ENCODE measurements around the gene FAR2. TPM values are rescaled to one million over a fixed set of nuclear protein-coding genes. Genes with fewer than 3 reads are reported as not detected.

The FAR2 gene
- total and polyA plus RNA-seq, 2 donors (not counting 1 experiment from before 2014, with no cell fraction given): 9.2 to 10.2 TPM

DNA sequence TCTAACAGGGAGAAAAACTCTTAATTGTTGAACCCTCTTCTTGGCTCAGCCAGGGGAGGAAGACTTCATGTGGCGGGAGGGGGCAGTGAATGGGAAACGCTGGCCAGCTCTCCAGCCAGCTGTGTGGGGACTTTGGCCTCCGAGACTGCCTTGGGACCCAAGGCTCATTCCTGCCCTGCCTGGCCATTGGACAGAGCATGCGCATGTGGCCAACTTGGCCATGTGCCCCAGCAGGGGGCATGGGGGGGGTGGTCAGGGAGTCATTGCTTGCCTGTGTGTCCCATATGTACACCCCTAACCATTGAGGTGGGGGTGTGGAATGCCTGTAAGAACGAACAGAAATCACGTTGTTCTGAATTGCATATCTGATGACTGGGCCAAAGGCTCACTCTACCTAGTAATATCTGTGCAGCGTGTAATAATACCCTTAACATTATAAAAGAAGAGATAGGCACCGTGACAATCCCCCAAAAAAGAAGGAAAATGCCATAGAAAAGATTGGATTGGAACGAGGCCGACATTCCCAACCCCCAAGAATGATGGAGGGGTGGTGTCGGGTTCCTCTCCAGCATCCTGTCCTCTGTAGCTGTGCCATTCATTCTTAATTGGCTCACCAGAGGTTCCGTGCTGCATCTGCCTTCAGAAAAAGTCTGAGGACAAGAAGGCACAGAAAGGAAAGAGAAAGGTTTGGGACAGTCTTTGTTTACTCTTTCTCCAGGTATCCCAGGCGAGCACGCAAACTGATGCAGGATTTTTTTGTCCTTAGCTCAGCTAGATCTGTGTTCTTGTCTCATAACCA, 3.5 kb upstream of the FAR2 start:
- Histone ChIP-seq H3K27ac (ENCODE audit: insufficient read depth, low read length) (no peak overlapping the region), H4K20me1 (ENCODE audit: control insufficient read depth, extremely low read depth, insufficient read depth, low read length) (no peaks in the 10 kb centered on the region), H3K4me2 (ENCODE audit: extremely low read depth, insufficient read depth, low read length) (no peak overlapping the region), H2AFZ (ENCODE audit: low read length) (no peak overlapping the region), H3K27me3 (ENCODE audit: control insufficient read depth, insufficient read depth, low read length) (no peaks in the 10 kb centered on the region), H3K36me3 (ENCODE audit: control insufficient read depth, insufficient read depth, low read length) (no peaks in the 10 kb centered on the region), H3K4me3 (replicated peaks in 1 of 4; ENCODE audit: control extremely low read depth in 1 of 4, insufficient read depth in 1 of 4, low read depth in 3 of 4, low read length in 4 of 4) (no peak overlapping the region), H3K79me2 (ENCODE audit: control insufficient read depth, insufficient read depth, low read length) (no peaks in the 10 kb centered on the region), H3K9ac (ENCODE audit: insufficient read depth, low read length) (no peak overlapping the region), H3K4me1 (ENCODE audit: control insufficient read depth, extremely low read depth, insufficient read depth, low read length) (no peaks in the 10 kb centered on the region), H3K9me3 (ENCODE audit: control insufficient read depth, insufficient read depth, low read depth, low read length) (no peaks in the 10 kb centered on the region)
- DNase-seq (ENCODE audit: low read depth in 2 of 2): no peak
- TF ChIP-seq, protein P1, sequence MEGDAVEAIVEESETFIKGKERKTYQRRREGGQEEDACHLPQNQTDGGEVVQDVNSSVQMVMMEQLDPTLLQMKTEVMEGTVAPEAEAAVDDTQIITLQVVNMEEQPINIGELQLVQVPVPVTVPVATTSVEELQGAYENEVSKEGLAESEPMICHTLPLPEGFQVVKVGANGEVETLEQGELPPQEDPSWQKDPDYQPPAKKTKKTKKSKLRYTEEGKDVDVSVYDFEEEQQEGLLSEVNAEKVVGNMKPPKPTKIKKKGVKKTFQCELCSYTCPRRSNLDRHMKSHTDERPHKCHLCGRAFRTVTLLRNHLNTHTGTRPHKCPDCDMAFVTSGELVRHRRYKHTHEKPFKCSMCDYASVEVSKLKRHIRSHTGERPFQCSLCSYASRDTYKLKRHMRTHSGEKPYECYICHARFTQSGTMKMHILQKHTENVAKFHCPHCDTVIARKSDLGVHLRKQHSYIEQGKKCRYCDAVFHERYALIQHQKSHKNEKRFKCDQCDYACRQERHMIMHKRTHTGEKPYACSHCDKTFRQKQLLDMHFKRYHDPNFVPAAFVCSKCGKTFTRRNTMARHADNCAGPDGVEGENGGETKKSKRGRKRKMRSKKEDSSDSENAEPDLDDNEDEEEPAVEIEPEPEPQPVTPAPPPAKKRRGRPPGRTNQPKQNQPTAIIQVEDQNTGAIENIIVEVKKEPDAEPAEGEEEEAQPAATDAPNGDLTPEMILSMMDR (conservative IDR thresholded peaks at IDR 0.05 in 1 of 2, IDR thresholded peaks at IDR 0.05 in 1 of 2; ENCODE audit: low read depth in 1 of 2, low read length in 2 of 2): no peak
- no peak for TF ChIP-seq EZH2 (IDR thresholded peaks at IDR 0.05; ENCODE audit: low read length, missing control alignments)

DNA sequence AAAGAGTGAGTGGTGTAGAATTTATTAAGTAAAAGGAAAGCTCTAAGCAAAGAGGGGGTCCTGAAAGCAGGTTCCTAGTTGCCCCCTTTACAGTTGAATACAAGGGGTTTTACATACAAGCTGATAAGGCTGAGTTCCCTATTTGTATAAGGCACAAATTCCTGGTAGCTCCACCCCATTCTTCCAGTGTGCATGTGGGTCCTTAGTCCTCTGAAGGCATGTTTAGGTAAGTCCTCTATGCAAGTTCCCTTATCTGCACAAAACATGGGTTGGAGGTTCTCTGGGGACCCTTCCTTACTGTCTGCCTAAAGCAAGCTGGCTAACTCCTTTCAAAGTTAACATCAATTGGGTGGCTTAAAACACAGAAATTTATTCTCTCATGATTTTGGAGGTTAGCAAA, 2.9 kb upstream of the FAR2 start:
- no peaks in the 10 kb centered on the region for H3K4me1 ChIP-seq (ENCODE audit: control insufficient read depth, extremely low read depth, insufficient read depth, low read length)
- H3K4me2 ChIP-seq (ENCODE audit: extremely low read depth, insufficient read depth, low read length): no peak overlapping the region
- H3K9ac ChIP-seq (ENCODE audit: insufficient read depth, low read length): no peak overlapping the region
- TF ChIP-seq, protein P1 (conservative IDR thresholded peaks at IDR 0.05 in 1 of 2, IDR thresholded peaks at IDR 0.05 in 1 of 2; ENCODE audit: low read depth in 1 of 2, low read length in 2 of 2): no peak
- no peak overlapping the region for H3K27ac ChIP-seq (ENCODE audit: insufficient read depth, low read length)
- DNase-seq (ENCODE audit: low read depth in 2 of 2): no peak
- H3K9me3 ChIP-seq (ENCODE audit: control insufficient read depth, insufficient read depth, low read depth, low read length): no peaks in the 10 kb centered on the region
- H3K4me3 ChIP-seq (replicated peaks in 1 of 4; ENCODE audit: control extremely low read depth in 1 of 4, insufficient read depth in 1 of 4, low read depth in 3 of 4, low read length in 4 of 4): no peak overlapping the region
- H3K36me3 ChIP-seq (ENCODE audit: control insufficient read depth, insufficient read depth, low read length): no peaks in the 10 kb centered on the region
- no peaks in the 10 kb centered on the region for H4K20me1 ChIP-seq (ENCODE audit: control insufficient read depth, extremely low read depth, insufficient read depth, low read length)
- H3K79me2 ChIP-seq (ENCODE audit: control insufficient read depth, insufficient read depth, low read length): no peaks in the 10 kb centered on the region
- H3K27me3 ChIP-seq (ENCODE audit: control insufficient read depth, insufficient read depth, low read length): no peaks in the 10 kb centered on the region
- no peak overlapping the region for H2AFZ ChIP-seq (ENCODE audit: low read length)

DNA sequence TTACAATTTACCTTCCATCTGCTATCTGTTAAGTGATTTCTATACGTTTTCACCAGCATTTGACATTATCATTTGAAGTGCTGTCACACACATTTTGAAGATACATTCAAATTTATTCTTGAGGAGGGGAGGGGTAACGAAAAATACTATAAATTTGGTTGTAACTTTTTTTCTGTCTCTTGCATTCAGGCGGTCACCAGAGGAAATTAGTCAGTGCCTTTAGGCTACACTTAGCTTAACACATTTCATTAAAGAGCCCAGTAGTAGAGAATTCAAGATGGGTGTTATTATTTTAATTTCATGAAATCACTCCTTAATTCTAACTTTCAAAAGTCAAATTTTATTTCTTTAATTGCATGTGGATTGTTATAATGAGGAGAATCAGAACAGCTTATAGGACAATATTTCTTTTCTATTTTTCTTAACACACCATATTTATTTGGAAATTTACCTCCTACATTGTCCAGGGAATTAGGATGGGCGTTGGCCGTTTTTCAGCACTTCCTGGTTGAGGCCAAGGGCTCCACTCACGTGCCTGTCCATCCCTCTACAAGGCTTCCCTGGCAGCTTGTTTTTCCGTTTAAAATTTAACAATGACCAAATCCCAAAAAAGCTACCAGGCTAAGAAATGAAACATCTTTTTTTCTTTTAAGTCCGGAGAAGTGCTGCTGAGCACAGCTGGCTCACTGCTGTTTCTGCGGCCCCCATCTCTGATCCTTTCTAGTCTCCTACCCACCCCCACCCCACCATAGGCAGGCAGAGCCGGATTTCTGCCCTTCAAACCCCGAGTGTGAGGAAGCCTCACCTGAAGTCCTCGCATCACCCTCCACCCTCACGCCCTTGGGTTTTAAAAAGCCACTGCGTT, 1.1 kb upstream of the FAR2 start:
- peak overlapping the region; percentile 77 for H3K27ac ChIP-seq (ENCODE audit: insufficient read depth, low read length)
- H4K20me1 ChIP-seq (ENCODE audit: control insufficient read depth, extremely low read depth, insufficient read depth, low read length): no peaks in the 10 kb centered on the region
- no peaks in the 10 kb centered on the region for H3K9me3 ChIP-seq (ENCODE audit: control insufficient read depth, insufficient read depth, low read depth, low read length)
- H3K4me2 ChIP-seq (ENCODE audit: extremely low read depth, insufficient read depth, low read length): peak overlapping the region; percentile 86
- DNase-seq (ENCODE audit: low read depth in 2 of 2): peak in 1 of 2 donors; percentile 53
- H3K79me2 ChIP-seq (ENCODE audit: control insufficient read depth, insufficient read depth, low read length): no peaks in the 10 kb centered on the region
- TF ChIP-seq EZH2 (IDR thresholded peaks at IDR 0.05; ENCODE audit: low read length, missing control alignments): no peak
- TF ChIP-seq, protein P1 (conservative IDR thresholded peaks at IDR 0.05 in 1 of 2, IDR thresholded peaks at IDR 0.05 in 1 of 2; ENCODE audit: low read depth in 1 of 2, low read length in 2 of 2): no peak
- H3K36me3 ChIP-seq (ENCODE audit: control insufficient read depth, insufficient read depth, low read length): no peaks in the 10 kb centered on the region
- H3K4me3 ChIP-seq (replicated peaks in 1 of 4; ENCODE audit: control extremely low read depth in 1 of 4, insufficient read depth in 1 of 4, low read depth in 3 of 4, low read length in 4 of 4): peak overlapping the region; percentile 61 to 85 (median 76)
- H3K27me3 ChIP-seq (ENCODE audit: control insufficient read depth, insufficient read depth, low read length): no peaks in the 10 kb centered on the region
- peak overlapping the region; percentile 82 for H2AFZ ChIP-seq (ENCODE audit: low read length)
- H3K4me1 ChIP-seq (ENCODE audit: control insufficient read depth, extremely low read depth, insufficient read depth, low read length): no peaks in the 10 kb centered on the region
- peak overlapping the region; percentile 61 for H3K9ac ChIP-seq (ENCODE audit: insufficient read depth, low read length)

Measured in fibroblast of lung (primary cell).